ENCODE results near the gene ABT1.
A peak's percentile ranks its signal among the peaks of the same experiment; 100 is the strongest.

The ABT1 gene

DNA sequence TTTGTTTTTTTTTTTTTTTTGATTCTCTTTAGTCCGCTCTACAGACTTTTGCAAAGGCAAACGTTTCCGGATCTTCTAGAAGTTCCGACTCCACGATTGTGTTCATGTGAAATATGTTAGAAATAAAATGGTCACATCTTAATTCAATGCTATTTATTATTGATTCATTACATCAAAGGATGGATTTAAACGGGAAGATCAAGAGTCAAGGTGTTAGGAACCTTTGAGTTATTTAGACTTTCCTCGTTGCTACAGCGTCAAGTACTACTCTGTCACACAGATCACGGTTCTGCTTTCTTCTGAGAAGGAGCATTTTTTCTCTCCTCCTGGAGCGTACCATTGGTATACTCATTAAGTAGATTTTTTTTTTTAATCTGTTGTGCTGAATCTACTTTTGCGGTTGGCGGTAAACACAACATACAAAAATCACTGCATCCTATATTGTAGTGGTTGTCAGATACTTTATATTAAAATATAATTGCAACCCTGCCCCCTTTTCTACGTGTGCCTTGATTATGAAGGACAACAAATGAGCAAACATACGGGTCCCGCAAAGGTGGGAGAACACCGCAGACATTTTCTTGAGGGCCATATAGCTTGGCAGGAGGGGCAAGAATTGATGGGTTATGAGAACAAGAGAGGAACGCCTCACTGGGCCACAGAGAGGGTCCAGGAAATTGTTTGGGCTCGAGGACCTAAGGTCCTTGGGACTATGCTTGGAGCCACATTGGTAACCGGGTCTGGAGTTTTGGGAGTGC is 41.1 kb upstream of the ABT1 start:
- TF ChIP-seq, protein P1, sequence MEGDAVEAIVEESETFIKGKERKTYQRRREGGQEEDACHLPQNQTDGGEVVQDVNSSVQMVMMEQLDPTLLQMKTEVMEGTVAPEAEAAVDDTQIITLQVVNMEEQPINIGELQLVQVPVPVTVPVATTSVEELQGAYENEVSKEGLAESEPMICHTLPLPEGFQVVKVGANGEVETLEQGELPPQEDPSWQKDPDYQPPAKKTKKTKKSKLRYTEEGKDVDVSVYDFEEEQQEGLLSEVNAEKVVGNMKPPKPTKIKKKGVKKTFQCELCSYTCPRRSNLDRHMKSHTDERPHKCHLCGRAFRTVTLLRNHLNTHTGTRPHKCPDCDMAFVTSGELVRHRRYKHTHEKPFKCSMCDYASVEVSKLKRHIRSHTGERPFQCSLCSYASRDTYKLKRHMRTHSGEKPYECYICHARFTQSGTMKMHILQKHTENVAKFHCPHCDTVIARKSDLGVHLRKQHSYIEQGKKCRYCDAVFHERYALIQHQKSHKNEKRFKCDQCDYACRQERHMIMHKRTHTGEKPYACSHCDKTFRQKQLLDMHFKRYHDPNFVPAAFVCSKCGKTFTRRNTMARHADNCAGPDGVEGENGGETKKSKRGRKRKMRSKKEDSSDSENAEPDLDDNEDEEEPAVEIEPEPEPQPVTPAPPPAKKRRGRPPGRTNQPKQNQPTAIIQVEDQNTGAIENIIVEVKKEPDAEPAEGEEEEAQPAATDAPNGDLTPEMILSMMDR (IDR thresholded peaks at IDR 0.05; ENCODE audit: low read length), result no peak
- TF ChIP-seq EZH2phosphoT487 (IDR thresholded peaks at IDR 0.05; ENCODE audit: low read length) (no peak), EZH2 (optimal IDR thresholded peaks at IDR 0.05; ENCODE audit: low read depth, low read length) (no peak)
- 0 out of 2 replicates have a peak, but pooled peaks cover 8% of the 10 kb centered on the region for H3K4me1 ChIP-seq (ENCODE audit: low read length)
- peaks cover 33% of the 10 kb centered on the region for H3F3A ChIP-seq (ENCODE audit: insufficient read depth, low read length)
- H4K20me1 ChIP-seq (ENCODE audit: insufficient read depth, low read length), result no peaks in the 10 kb centered on the region
- peak overlapping the region; percentile 79; the same call in 1 of the 2 replicates for H3K9ac ChIP-seq (ENCODE audit: low read length)
- no peaks in the 10 kb centered on the region for H3K36me3 ChIP-seq (replicated peaks; ENCODE audit: insufficient read depth, low read length)
- no peaks in the 10 kb centered on the region for H3K9me3 ChIP-seq (replicated peaks; ENCODE audit: insufficient read depth, low read length)
- no peaks in the 10 kb centered on the region for H3K79me2 ChIP-seq (ENCODE audit: low read length)
- peak overlapping the region; percentile 90; the same call in 1 of the 2 replicates for H3K27ac ChIP-seq (ENCODE audit: low read length)
- H3K4me2 ChIP-seq (ENCODE audit: low read depth, low read length), result peak overlapping the region; percentile 87
- H3K27me3 ChIP-seq (replicated peaks; ENCODE audit: insufficient read depth, low read length), result no peaks in the 10 kb centered on the region
- no peaks in the 10 kb centered on the region for H3K9me2 ChIP-seq (replicated peaks; ENCODE audit: insufficient read depth, low read length)
- H2AFZ ChIP-seq (ENCODE audit: low read length), result peak overlapping the region; percentile 54; the same call in 1 of the 2 replicates
- peak; percentile 41 for DNase-seq
- H3K4me3 ChIP-seq (ENCODE audit: low read length), result peak overlapping the region; percentile 85

DNA sequence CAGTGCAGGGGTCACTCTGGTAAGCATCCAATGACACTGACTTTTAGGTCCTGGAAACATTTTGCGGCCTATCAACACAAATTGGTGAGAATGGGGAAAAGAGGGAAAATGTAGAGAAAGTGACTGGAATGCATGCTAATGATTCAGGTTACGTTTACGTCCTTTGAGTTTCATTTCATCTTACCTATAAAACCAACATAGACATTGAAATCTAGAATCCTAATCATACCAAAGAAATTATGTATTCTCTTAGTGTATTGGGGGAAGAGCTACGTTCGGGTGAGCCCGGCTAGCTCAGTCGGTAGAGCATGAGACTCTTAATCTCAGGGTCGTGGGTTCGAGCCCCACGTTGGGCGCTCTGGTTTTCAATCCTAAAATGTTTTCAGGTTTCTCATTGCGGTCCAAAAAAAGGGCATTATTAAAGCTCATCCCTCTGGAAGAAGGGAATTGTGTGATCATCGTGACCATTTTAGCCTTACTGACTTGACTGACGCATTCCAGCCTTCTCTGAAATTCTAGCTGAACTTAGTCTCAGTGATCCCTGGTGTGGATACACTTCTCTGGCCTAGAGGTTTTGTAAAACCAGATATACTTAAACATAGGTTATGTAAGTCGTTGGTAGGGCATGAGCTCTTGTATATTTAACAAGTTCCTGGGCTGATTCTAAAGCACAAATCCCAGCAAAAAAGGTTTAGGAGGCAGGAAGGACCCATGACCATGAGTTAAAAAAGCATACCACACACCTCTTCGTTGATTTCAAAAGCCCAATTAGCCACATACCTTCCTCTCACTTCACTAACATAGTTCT is 40.3 kb upstream of the ABT1 start:
- H3K4me3 ChIP-seq (ENCODE audit: low read length), result no peak overlapping the region
- 0 out of 2 replicates have a peak, but pooled peaks cover 8% of the 10 kb centered on the region for H3K4me1 ChIP-seq (ENCODE audit: low read length)
- H3K27ac ChIP-seq (ENCODE audit: low read length), result no peak overlapping the region
- no peak for TF ChIP-seq EZH2 (optimal IDR thresholded peaks at IDR 0.05; ENCODE audit: low read depth, low read length)
- TF ChIP-seq, protein P1 (IDR thresholded peaks at IDR 0.05; ENCODE audit: low read length), result no peak
- no peak for TF ChIP-seq EZH2phosphoT487 (IDR thresholded peaks at IDR 0.05; ENCODE audit: low read length)
- H3K4me2 ChIP-seq (ENCODE audit: low read depth, low read length), result peak overlapping the region; percentile 87; the same call in 1 of the 2 replicates
- H3K9me2 ChIP-seq (replicated peaks; ENCODE audit: insufficient read depth, low read length), result no peaks in the 10 kb centered on the region
- no peaks in the 10 kb centered on the region for H4K20me1 ChIP-seq (ENCODE audit: insufficient read depth, low read length)
- DNase-seq, result no peak
- H3K36me3 ChIP-seq (replicated peaks; ENCODE audit: insufficient read depth, low read length), result no peaks in the 10 kb centered on the region
- H3K9ac ChIP-seq (ENCODE audit: low read length), result no peak overlapping the region
- no peaks in the 10 kb centered on the region for H3K9me3 ChIP-seq (replicated peaks; ENCODE audit: insufficient read depth, low read length)
- no peaks in the 10 kb centered on the region for H3K27me3 ChIP-seq (replicated peaks; ENCODE audit: insufficient read depth, low read length)
- peaks cover 33% of the 10 kb centered on the region for H3F3A ChIP-seq (ENCODE audit: insufficient read depth, low read length)
- H3K79me2 ChIP-seq (ENCODE audit: low read length), result no peaks in the 10 kb centered on the region
- no peak overlapping the region for H2AFZ ChIP-seq (ENCODE audit: low read length)

- Histone ChIP-seq H3K27ac (ENCODE audit: low read length) (no peak overlapping the region), H3K4me2 (ENCODE audit: low read depth, low read length) (no peak overlapping the region), H4K20me1 (ENCODE audit: insufficient read depth, low read length) (no peaks in the 10 kb centered on the region), H3K4me3 (ENCODE audit: low read length) (no peak overlapping the region), H3K79me2 (ENCODE audit: low read length) (no peaks in the 10 kb centered on the region), H3K4me1 (ENCODE audit: low read length) (no peaks in the 10 kb centered on the region), H3K27me3 (replicated peaks; ENCODE audit: insufficient read depth, low read length) (no peaks in the 10 kb centered on the region), H3K9me3 (replicated peaks; ENCODE audit: insufficient read depth, low read length) (no peaks in the 10 kb centered on the region), H3K36me3 (replicated peaks; ENCODE audit: insufficient read depth, low read length) (no peaks in the 10 kb centered on the region), H3K9me2 (replicated peaks; ENCODE audit: insufficient read depth, low read length) (no peaks in the 10 kb centered on the region), H2AFZ (ENCODE audit: low read length) (no peak overlapping the region), H3F3A (ENCODE audit: insufficient read depth, low read length) (no peaks in the 10 kb centered on the region), H3K9ac (ENCODE audit: low read length) (no peak overlapping the region)
- TF ChIP-seq, protein P1 (IDR thresholded peaks at IDR 0.05; ENCODE audit: low read length), result no peak
- TF ChIP-seq EZH2phosphoT487 (IDR thresholded peaks at IDR 0.05; ENCODE audit: low read length) (no peak), EZH2 (optimal IDR thresholded peaks at IDR 0.05; ENCODE audit: low read depth, low read length) (no peak)
- no peak for DNase-seq
These were observed 35.0 kb upstream of the ABT1 start for GRCh38 chr6:26561533-26562466.

Measured in MM.1S (cell line).